ENCODE data around the gene FAR2. TPM values are rescaled to one million over a fixed set of nuclear protein-coding genes. Genes with fewer than 3 reads are reported as not detected.

FAR2 gene
- total RNA-seq, 4 donors from 2014 or later: 13.2 to 27.4 (median 22.8) TPM

- TF ChIP-seq CTCF (IDR thresholded peaks at IDR 0.05; ENCODE audit: low read depth): no peak
Measured at GRCh38 chr12:29291226-29291625, 142.1 kb downstream of the FAR2 start.

- TF ChIP-seq CTCF (IDR thresholded peaks at IDR 0.05; ENCODE audit: low read depth): no peak
Measured at GRCh38 chr12:29299633-29300032, 150.6 kb downstream of the FAR2 start.

GRCh38 chr12:29301114-29301513 lies 152.0 kb downstream of the FAR2 start:
- no peak for TF ChIP-seq CTCF (IDR thresholded peaks at IDR 0.05; ENCODE audit: low read depth)

GRCh38 chr12:29304388-29304787 lies 155.3 kb downstream of the FAR2 start:
- TF ChIP-seq CTCF (IDR thresholded peaks at IDR 0.05; ENCODE audit: low read depth): no peak

GRCh38 chr12:29306266-29306665 lies 157.2 kb downstream of the FAR2 start:
- no peak for TF ChIP-seq CTCF (IDR thresholded peaks at IDR 0.05; ENCODE audit: low read depth)

GRCh38 chr12:29306682-29307081 lies 157.6 kb downstream of the FAR2 start:
- no peak for TF ChIP-seq CTCF (IDR thresholded peaks at IDR 0.05; ENCODE audit: low read depth)

GRCh38 chr12:29309320-29309902 lies 160.3 kb downstream of the FAR2 start:
- TF ChIP-seq CTCF (IDR thresholded peaks at IDR 0.05; ENCODE audit: low read depth): no peak

Measured in subcutaneous adipose tissue (tissue), 4 donors.